A673 (cell line): Measurements from ENCODE around the gene SLC24A4.

Source experiments
- EZH2 ChIP-seq: fragments of 200-600 bp; sonication (generic); IDR thresholded peaks from 2 replicates; pipeline ENCODE4 v1.6.1; 2017; ENCODE audit warnings: borderline replicate concordance, low read depth, mild to moderate bottlenecking, mixed read lengths, antibody characterized with exemption, low read length; ENCODE audit not compliant: poor library complexity, severe bottlenecking
- TF ChIP-seq, protein P1 (sequence below): fragments of 300-800, 200-600 bp; sonication (generic); conservative IDR thresholded peaks from 2 replicates; pipeline ENCODE4 v1.5.1; 2017; ENCODE audit warnings: low read depth, mild to moderate bottlenecking, antibody characterized with exemption, low read length, moderate library complexity, mixed read lengths

GRCh38 chr14:92417759-92418158 is 94.8 kb downstream of the SLC24A4 start:
- TF ChIP-seq, protein P1, sequence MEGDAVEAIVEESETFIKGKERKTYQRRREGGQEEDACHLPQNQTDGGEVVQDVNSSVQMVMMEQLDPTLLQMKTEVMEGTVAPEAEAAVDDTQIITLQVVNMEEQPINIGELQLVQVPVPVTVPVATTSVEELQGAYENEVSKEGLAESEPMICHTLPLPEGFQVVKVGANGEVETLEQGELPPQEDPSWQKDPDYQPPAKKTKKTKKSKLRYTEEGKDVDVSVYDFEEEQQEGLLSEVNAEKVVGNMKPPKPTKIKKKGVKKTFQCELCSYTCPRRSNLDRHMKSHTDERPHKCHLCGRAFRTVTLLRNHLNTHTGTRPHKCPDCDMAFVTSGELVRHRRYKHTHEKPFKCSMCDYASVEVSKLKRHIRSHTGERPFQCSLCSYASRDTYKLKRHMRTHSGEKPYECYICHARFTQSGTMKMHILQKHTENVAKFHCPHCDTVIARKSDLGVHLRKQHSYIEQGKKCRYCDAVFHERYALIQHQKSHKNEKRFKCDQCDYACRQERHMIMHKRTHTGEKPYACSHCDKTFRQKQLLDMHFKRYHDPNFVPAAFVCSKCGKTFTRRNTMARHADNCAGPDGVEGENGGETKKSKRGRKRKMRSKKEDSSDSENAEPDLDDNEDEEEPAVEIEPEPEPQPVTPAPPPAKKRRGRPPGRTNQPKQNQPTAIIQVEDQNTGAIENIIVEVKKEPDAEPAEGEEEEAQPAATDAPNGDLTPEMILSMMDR, result no peak
- TF ChIP-seq EZH2, result no peak
